Trophoblast cell (in vitro differentiated cells and primary cell): ENCODE results near the gene ADRA2A.

Experiments
- DNase-seq, 2 donors: peaks; one replicate each; pipeline ENCODE4 v3.0.0-alpha.2; 2016
- H2AFZ ChIP-seq: 2 replicates; pipeline ENCODE4 v1.6.1; 2013; ENCODE audit warnings: low read length, moderate library complexity, mild to moderate bottlenecking; ENCODE audit not compliant: insufficient read depth, poor library complexity
- H2AK5ac ChIP-seq: 2 replicates; pipeline ENCODE4 v1.6.1; 2013; ENCODE audit warnings: mild to moderate bottlenecking, low read length
- H2BK120ac ChIP-seq: 2 replicates; pipeline ENCODE4 v1.6.1; 2013; ENCODE audit warnings: low read length, mild to moderate bottlenecking, moderate library complexity; ENCODE audit not compliant: insufficient read depth, poor library complexity
- H2BK12ac ChIP-seq: 2 replicates; pipeline ENCODE4 v1.6.1; 2013; ENCODE audit warnings: mild to moderate bottlenecking, low read length, moderate library complexity
- H2BK5ac ChIP-seq: 2 replicates; pipeline ENCODE4 v1.6.1; 2013; ENCODE audit warnings: low read length, low read depth, moderate library complexity, mild to moderate bottlenecking; ENCODE audit not compliant: poor library complexity
- H3K14ac ChIP-seq: 2 replicates; pipeline ENCODE4 v1.6.1; 2013; ENCODE audit warnings: mild to moderate bottlenecking, low read length
- H3K18ac ChIP-seq: 2 replicates; pipeline ENCODE4 v1.6.1; 2013; ENCODE audit warnings: mild to moderate bottlenecking, low read length
- H3K23ac ChIP-seq: 2 replicates; pipeline ENCODE4 v1.6.1; 2013; ENCODE audit warnings: low read length
- H3K27ac ChIP-seq: 2 replicates; pipeline ENCODE4 v1.5.1; 2013; ENCODE audit warnings: low read depth, mild to moderate bottlenecking, inconsistent platforms, low read length, moderate library complexity
- H3K27me3 ChIP-seq: 2 replicates; pipeline ENCODE4 v1.6.1; 2013; ENCODE audit warnings: inconsistent platforms, mild to moderate bottlenecking, low read length, moderate library complexity; ENCODE audit not compliant: insufficient read depth
- H3K36me3 ChIP-seq, 2 experiments: 1 replicate in 1 of 2; 2 replicates in 1 of 2; pipeline ENCODE4 v1.6.1; 2013; ENCODE audit warnings: low read length in 2 of 2, mild to moderate bottlenecking in 2 of 2, moderate library complexity in 1 of 2; ENCODE audit not compliant: insufficient read depth in 2 of 2, control insufficient read depth in 1 of 2
- H3K4ac ChIP-seq: 2 replicates; pipeline ENCODE4 v1.6.1; 2013; ENCODE audit warnings: low read depth, mild to moderate bottlenecking, low read length, moderate library complexity
- H3K4me1 ChIP-seq, 2 experiments: 1 replicate in 1 of 2; 2 replicates in 1 of 2; pipeline ENCODE4 v1.6.1; 2013; ENCODE audit warnings: low read length in 2 of 2, mild to moderate bottlenecking in 2 of 2, moderate library complexity in 1 of 2; ENCODE audit not compliant: insufficient read depth in 2 of 2, control insufficient read depth in 1 of 2
- H3K4me2 ChIP-seq: 2 replicates; pipeline ENCODE4 v1.6.1; 2013; ENCODE audit warnings: inconsistent platforms, mild to moderate bottlenecking, low read length, moderate library complexity
- H3K4me3 ChIP-seq: 2 replicates; pipeline ENCODE4 v1.5.1; 2013; ENCODE audit warnings: mild to moderate bottlenecking, low read depth, low read length, inconsistent platforms
- H3K79me1 ChIP-seq: one replicate; pipeline ENCODE4 v1.6.1; 2013; ENCODE audit warnings: low read length
- H3K79me2 ChIP-seq: 2 replicates; pipeline ENCODE4 v1.6.1; 2013; ENCODE audit warnings: low read length, mild to moderate bottlenecking; ENCODE audit not compliant: control insufficient read depth, insufficient read depth, poor library complexity
- H3K9ac ChIP-seq: 2 replicates; pipeline ENCODE4 v1.6.1; 2013; ENCODE audit warnings: mild to moderate bottlenecking, low read length
- H3K9me3 ChIP-seq: 2 replicates; pipeline ENCODE4 v1.6.1; 2013; ENCODE audit warnings: low read depth, mild to moderate bottlenecking, control low read depth, inconsistent platforms, low read length; ENCODE audit not compliant: insufficient read depth
- H4K12ac ChIP-seq: 2 replicates; pipeline ENCODE4 v1.6.1; 2013; ENCODE audit warnings: low read depth, mild to moderate bottlenecking, low read length, moderate library complexity
- H4K8ac ChIP-seq: 2 replicates; pipeline ENCODE4 v1.6.1; 2013; ENCODE audit warnings: low read depth, mild to moderate bottlenecking, low read length, moderate library complexity
- H4K91ac ChIP-seq: one replicate; pipeline ENCODE4 v1.6.1; 2013; ENCODE audit warnings: low read depth, mild to moderate bottlenecking, low read length, moderate library complexity
- WGBS: extraction: QIAGEN DNeasy Blood & Tissue Kit; methylation state at CpG from one replicate; pipeline ENCODE4 v1.1.7; 2013; ENCODE audit warnings: missing lambda C conversion rate; ENCODE audit not compliant: insufficient read length, insufficient coverage; ENCODE audit errors: extremely low coverage; 5-methylcytosine and 5-hydroxymethylcytosine counted together

Gene ADRA2A

DNA sequence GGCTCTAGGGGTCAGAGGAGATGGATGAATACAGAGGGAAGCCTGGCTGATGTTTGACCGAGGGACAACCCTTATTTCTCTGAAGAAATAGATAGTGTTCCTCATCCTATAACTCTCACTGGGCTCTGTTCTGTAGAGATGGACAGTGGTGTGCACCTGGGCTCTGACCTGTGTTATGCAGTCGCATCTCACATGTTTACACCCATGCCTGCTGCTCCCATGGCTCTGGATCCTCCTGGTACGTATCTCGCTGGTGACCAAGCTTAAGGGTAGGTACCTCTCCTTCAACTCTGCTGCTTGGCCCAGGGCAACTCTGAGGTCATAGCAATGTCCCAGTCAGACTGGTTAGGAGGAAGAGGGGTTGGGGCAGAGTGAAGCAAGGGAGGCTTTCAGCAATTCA lies 42.8 kb downstream of the ADRA2A start:
- Histone ChIP-seq H3K79me2 (no peaks in the 10 kb centered on the region), H3K4me1 (no peaks in the 10 kb centered on the region), H2BK120ac (no peak overlapping the region), H2BK5ac (no peak overlapping the region), H3K27me3 (no peaks in the 10 kb centered on the region), H3K14ac (no peak overlapping the region), H2BK12ac (no peak overlapping the region), H3K9ac (no peak overlapping the region), H3K4me3 (no peak overlapping the region), H2AFZ (no peak overlapping the region), H3K4me2 (no peak overlapping the region), H3K9me3 (peaks cover 4% of the 10 kb centered on the region), H4K12ac (no peak overlapping the region), H4K91ac (no peak overlapping the region), H3K23ac (no peak overlapping the region), H3K4ac (no peak overlapping the region), H4K8ac (no peak overlapping the region), H3K36me3 (no peaks in the 10 kb centered on the region), H2AK5ac (no peak overlapping the region), H3K27ac (no peak overlapping the region), H3K79me1 (no peaks in the 10 kb centered on the region), H3K18ac (no peak overlapping the region)
- DNase-seq, result peak in 1 of 2 donors; percentile 4
- no CpG with 5 or more reads among the region's 4 CpGs for WGBS

GRCh38 chr10:111122127-111122526 lies 45.3 kb downstream of the ADRA2A start:
- Histone ChIP-seq H2AK5ac (no peak overlapping the region), H3K9ac (no peak overlapping the region), H3K27ac (no peak overlapping the region), H2BK120ac (no peak overlapping the region), H4K12ac (no peak overlapping the region), H3K79me1 (no peaks in the 10 kb centered on the region), H3K79me2 (no peaks in the 10 kb centered on the region), H2BK12ac (no peak overlapping the region), H3K23ac (no peak overlapping the region), H2AFZ (no peak overlapping the region), H3K4ac (no peak overlapping the region), H3K4me1 (no peaks in the 10 kb centered on the region), H2BK5ac (no peak overlapping the region), H3K4me2 (no peak overlapping the region), H3K27me3 (no peaks in the 10 kb centered on the region), H3K18ac (no peak overlapping the region), H4K8ac (no peak overlapping the region), H3K36me3 (no peaks in the 10 kb centered on the region), H3K9me3 (peaks cover 4% of the 10 kb centered on the region), H4K91ac (no peak overlapping the region), H3K14ac (no peak overlapping the region), H3K4me3 (no peak overlapping the region)
- no peak for DNase-seq

DNA sequence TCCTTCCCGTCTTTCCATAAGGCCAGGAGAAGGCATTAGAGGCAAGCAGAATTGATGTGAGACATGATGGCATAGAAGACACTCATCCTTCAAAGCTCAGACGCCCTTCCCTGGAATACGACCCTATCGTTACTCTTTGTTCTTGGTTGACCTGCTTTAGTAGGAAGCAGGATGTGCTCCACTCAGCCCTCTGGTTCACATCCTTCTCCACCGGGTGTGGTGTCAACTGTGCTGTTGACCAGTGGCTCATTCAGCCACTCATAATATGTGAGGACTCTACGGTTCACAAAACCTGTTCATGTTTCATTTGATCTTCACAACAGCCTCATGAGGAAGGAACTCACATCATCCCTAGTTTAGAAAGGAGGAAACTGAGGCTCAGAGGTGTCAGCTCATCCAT lies 47.1 kb downstream of the ADRA2A start:
- H4K8ac ChIP-seq, result no peak overlapping the region
- H2AK5ac ChIP-seq, result no peak overlapping the region
- no peak overlapping the region for H2AFZ ChIP-seq
- DNase-seq, result no peak
- no peaks in the 10 kb centered on the region for H3K36me3 ChIP-seq
- no peak overlapping the region for H2BK5ac ChIP-seq
- WGBS, result no CpG with 5 or more reads among the region's 6 CpGs
- H3K27ac ChIP-seq, result no peak overlapping the region
- H2BK12ac ChIP-seq, result no peak overlapping the region
- no peak overlapping the region for H4K12ac ChIP-seq
- no peak overlapping the region for H3K9ac ChIP-seq
- no peaks in the 10 kb centered on the region for H3K27me3 ChIP-seq
- H3K4me1 ChIP-seq, result no peaks in the 10 kb centered on the region
- no peak overlapping the region for H2BK120ac ChIP-seq
- H3K4me2 ChIP-seq, result no peak overlapping the region
- no peak overlapping the region for H3K4me3 ChIP-seq
- H4K91ac ChIP-seq, result no peak overlapping the region
- no peaks in the 10 kb centered on the region for H3K79me1 ChIP-seq
- H3K9me3 ChIP-seq, result peaks cover 4% of the 10 kb centered on the region
- no peak overlapping the region for H3K14ac ChIP-seq
- no peak overlapping the region for H3K18ac ChIP-seq
- H3K4ac ChIP-seq, result no peak overlapping the region
- H3K79me2 ChIP-seq, result no peaks in the 10 kb centered on the region
- no peak overlapping the region for H3K23ac ChIP-seq

GRCh38 chr10:111125102-111125501 lies 48.3 kb downstream of the ADRA2A start:
- H3K9ac ChIP-seq, result no peak overlapping the region
- no peak overlapping the region for H3K27ac ChIP-seq
- no peak overlapping the region for H3K14ac ChIP-seq
- no peak overlapping the region for H2BK5ac ChIP-seq
- H3K79me2 ChIP-seq, result no peaks in the 10 kb centered on the region
- H2AFZ ChIP-seq, result no peak overlapping the region
- no peaks in the 10 kb centered on the region for H3K4me1 ChIP-seq
- peaks cover 4% of the 10 kb centered on the region for H3K9me3 ChIP-seq
- H3K23ac ChIP-seq, result no peak overlapping the region
- H3K79me1 ChIP-seq, result no peaks in the 10 kb centered on the region
- no peaks in the 10 kb centered on the region for H3K27me3 ChIP-seq
- no peak overlapping the region for H2BK12ac ChIP-seq
- H3K4ac ChIP-seq, result no peak overlapping the region
- H3K4me2 ChIP-seq, result no peak overlapping the region
- H4K12ac ChIP-seq, result no peak overlapping the region
- no peak overlapping the region for H3K18ac ChIP-seq
- no peak overlapping the region for H2AK5ac ChIP-seq
- DNase-seq, result no peak
- no peak overlapping the region for H4K91ac ChIP-seq
- H3K36me3 ChIP-seq, result no peaks in the 10 kb centered on the region
- no peak overlapping the region for H3K4me3 ChIP-seq
- no CpG with 5 or more reads among the region's 2 CpGs for WGBS
- H4K8ac ChIP-seq, result no peak overlapping the region
- no peak overlapping the region for H2BK120ac ChIP-seq
